Right lobe of liver (tissue), 6 donors: ENCODE data around the gene TC2N. TPM values are rescaled to one million over a fixed set of nuclear protein-coding genes. Genes with fewer than 3 reads are reported as not detected.

Experiments used
- ATAC-seq, 4 donors: fragments of 200-7000 bp; cut with Tn5 transposase; one replicate each; pipeline ENCODE4 v1.9.1; 2020; ENCODE audit warnings: mild to moderate bottlenecking in 4 of 4, moderate library complexity in 4 of 4
- DNase-seq, 3 donors: peaks; one replicate each; pipeline ENCODE4 v3.0.0-alpha.2; 2020
- H3K27ac ChIP-seq, 3 donors: fragments of 200-600 bp; one replicate each; pipeline ENCODE4 v1.8.0; 2022
- H3K27me3 ChIP-seq, 2 donors: fragments of 200-600 bp; one replicate each; pipeline ENCODE4 v1.8.0; 2022
- H3K36me3 ChIP-seq, 4 donors: fragments of 200-600 bp; sonication (generic) in 1 of 4; one replicate each; pipeline versions ENCODE4 v1.5.1 to v1.8.0; 2017 to 2022; ENCODE audit warnings: control low read depth in 1 of 4
- H3K4me1 ChIP-seq, 4 donors: fragments of 200-600 bp; sonication (generic) in 1 of 4; one replicate each; pipeline versions ENCODE4 v1.5.1 to v1.8.0; 2017 to 2022; ENCODE audit warnings: control low read depth in 1 of 4
- H3K4me3 ChIP-seq, 3 donors: fragments of 200-600 bp; one replicate each; pipeline ENCODE4 v1.8.0; 2022
- H3K9me3 ChIP-seq, 4 donors: fragments of 200-600 bp; sonication (generic) in 1 of 4; one replicate each; pipeline versions ENCODE4 v1.5.1 to v1.8.0; 2017 to 2022; ENCODE audit warnings: control low read depth in 1 of 4
- POLR2A ChIP-seq: fragments of 450-650 bp; IDR thresholded peaks from one replicate; pipeline ENCODE4 v1.6.1; 2017; ENCODE audit warnings: antibody characterized with exemption, mild to moderate bottlenecking
- WGBS: methylation state at CpG from one replicate; pipeline ENCODE4 v1.1.6; 2018; ENCODE audit warnings: low coverage, low lambda C conversion rate; ENCODE audit not compliant: insufficient coverage; ENCODE audit errors: missing lambda C conversion rate; 5-methylcytosine and 5-hydroxymethylcytosine counted together
- intact Hi-C, 2 donors: fragments of 100-400 bp; cut with DNase I; formaldehyde crosslinking; loops; one replicate each; pipeline versions ENCODE4 v1.11.2 to v1.14.1; 2022
- total RNA-seq, 6 experiments: library from RNA; depleted of rRNA in 2 of 6; stranded (reverse); fragments of >200 nt in 2 of 6; fragmentation: NEBNext Ultra II Directional in 3 of 6; extraction: Animal tissue kit (Norgen Biotek cat#: 25700) in 3 of 6; gene quantifications; one replicate each; pipeline versions ENCODE4 v1.1.0 to v1.2.4, GENCODE V29; 2016 to 2023
- TF ChIP-seq, protein P1 (sequence below), 4 donors: fragments of 200-600 bp in 3 of 4; fragments of 450-650 bp in 1 of 4; IDR thresholded peaks; one replicate each; pipeline versions ENCODE4 v1.5.1 to v1.8.0; 2016 to 2022; ENCODE audit warnings: antibody characterized with exemption in 4 of 4, mild to moderate bottlenecking in 2 of 4
- donor health status: DM: no; HTN: yes; CAD: no.
- donor health status: DM: no; HTN: no; CAD: no.
- donor health status: DM: no; HTN: no; CAD: no.
- donor health status: DM: no; HTN: yes; CAD: no.
- donor health status: DM: no; HTN: yes; CAD: no.

Gene TC2N
- total RNA-seq, 6 experiments from 2014 or later: 1.0 to 6.5 (median 4.3) TPM

DNA sequence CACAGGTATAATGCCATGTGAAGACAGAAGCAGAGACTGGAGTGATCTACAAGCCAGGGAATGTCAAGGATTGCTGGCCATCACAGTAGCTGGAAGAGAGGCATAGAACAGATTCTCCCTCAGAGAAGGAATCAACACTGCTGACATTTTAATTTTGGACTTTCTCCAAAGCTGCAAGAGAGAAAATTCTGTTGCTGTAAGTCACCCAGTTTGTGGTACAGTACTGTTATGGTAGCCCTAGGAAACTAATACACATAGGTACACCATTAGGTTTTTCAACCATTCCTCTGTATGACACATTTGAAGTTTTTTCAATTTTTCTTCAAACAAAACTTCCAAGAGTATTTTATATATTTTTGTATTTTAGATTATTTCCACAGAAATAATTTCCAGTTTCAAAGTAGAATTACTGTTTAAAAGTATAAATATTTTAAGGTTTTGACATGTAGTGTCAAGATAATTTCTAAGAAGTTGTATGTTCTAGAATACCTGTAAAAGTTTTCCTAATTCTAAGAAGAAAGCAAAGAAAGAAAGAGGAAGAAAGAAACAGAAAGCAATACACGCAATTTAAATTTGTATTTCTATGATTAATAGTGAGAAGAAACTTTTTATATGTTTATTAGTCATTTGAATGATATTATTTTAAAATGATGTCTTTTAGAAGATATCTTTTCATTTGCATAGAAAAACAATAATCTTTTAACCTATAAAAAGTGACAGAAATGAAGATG, 70.6 kb downstream of the TC2N start:
- Histone ChIP-seq H3K27ac (no peak overlapping the region), H3K36me3 (no peaks in the 10 kb centered on the region), H3K27me3 (no peaks in the 10 kb centered on the region), H3K9me3 (no peaks in the 10 kb centered on the region), H3K4me3 (no peak overlapping the region), H3K4me1 (no peaks in the 10 kb centered on the region)
- DNase-seq (no peak), ATAC-seq (no peak)
- intact Hi-C loops: no loop called here
- WGBS: 67% methylated on average over 1 of the region's 1 CpG
- TF ChIP-seq POLR2A: no peak

DNA sequence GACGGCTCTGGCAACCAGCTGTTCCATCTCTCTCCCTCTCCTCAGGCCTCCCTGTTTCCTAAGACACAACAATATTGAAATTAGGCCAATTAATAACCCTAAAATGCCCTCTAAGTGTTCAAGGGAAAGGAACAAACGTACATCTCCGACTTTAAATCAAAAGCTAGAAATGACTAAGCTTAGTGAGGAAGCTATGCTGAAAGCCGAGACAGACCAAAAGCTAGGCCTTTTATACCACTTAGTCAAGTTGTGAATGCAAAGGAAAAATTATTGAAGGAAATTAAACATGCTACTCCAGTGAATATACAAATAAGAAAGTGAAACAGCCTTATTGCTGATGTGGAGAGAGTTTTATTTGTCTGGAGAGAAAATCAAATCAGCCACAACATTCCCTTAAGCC, 73.6 kb downstream of the TC2N start:
- no peak overlapping the region for H3K27ac ChIP-seq
- no peak overlapping the region for H3K4me3 ChIP-seq
- no peaks in the 10 kb centered on the region for H3K27me3 ChIP-seq
- H3K36me3 ChIP-seq: no peaks in the 10 kb centered on the region
- ATAC-seq (no peak), DNase-seq (no peak)
- no peak for TF ChIP-seq POLR2A
- TF ChIP-seq, protein P1, sequence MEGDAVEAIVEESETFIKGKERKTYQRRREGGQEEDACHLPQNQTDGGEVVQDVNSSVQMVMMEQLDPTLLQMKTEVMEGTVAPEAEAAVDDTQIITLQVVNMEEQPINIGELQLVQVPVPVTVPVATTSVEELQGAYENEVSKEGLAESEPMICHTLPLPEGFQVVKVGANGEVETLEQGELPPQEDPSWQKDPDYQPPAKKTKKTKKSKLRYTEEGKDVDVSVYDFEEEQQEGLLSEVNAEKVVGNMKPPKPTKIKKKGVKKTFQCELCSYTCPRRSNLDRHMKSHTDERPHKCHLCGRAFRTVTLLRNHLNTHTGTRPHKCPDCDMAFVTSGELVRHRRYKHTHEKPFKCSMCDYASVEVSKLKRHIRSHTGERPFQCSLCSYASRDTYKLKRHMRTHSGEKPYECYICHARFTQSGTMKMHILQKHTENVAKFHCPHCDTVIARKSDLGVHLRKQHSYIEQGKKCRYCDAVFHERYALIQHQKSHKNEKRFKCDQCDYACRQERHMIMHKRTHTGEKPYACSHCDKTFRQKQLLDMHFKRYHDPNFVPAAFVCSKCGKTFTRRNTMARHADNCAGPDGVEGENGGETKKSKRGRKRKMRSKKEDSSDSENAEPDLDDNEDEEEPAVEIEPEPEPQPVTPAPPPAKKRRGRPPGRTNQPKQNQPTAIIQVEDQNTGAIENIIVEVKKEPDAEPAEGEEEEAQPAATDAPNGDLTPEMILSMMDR (IDR thresholded peaks at IDR 0.05): no peak
- no peaks in the 10 kb centered on the region for H3K4me1 ChIP-seq
- H3K9me3 ChIP-seq: no peaks in the 10 kb centered on the region
- intact Hi-C loops: no loop called here
- 71% methylated on average over 4 of the region's 4 CpGs for WGBS

DNA sequence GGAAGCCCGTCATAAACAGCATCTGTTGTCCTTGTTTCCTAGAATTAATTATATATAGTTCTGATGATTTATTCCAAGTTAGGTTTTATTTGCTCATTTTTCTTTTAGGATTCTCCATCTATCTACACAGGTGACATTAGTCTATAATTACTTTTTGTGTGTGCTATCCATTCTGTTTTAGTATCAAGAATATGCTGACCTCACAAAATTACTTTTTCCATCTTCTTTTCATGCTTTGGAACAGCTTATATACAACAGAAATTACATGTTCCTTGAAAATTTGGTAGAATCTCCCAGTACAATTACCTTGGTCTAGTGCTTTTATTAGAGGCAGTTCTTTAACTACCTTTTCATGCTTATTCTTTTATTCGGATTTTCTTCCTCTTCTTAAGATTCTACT, 81.1 kb downstream of the TC2N start:
- no peaks in the 10 kb centered on the region for H3K27me3 ChIP-seq
- DNase-seq (no peak), ATAC-seq (no peak)
- H3K27ac ChIP-seq: no peak overlapping the region
- H3K9me3 ChIP-seq: no peaks in the 10 kb centered on the region
- no peak overlapping the region for H3K4me3 ChIP-seq
- intact Hi-C loops: no loop called here
- no peaks in the 10 kb centered on the region for H3K36me3 ChIP-seq
- TF ChIP-seq POLR2A: no peak
- TF ChIP-seq, protein P1 (IDR thresholded peaks at IDR 0.05): no peak
- 91% methylated on average over 2 of the region's 2 CpGs for WGBS
- H3K4me1 ChIP-seq: peaks cover 0 to under 1% (median 0%) of the 10 kb centered on the region in 4 donors

DNA sequence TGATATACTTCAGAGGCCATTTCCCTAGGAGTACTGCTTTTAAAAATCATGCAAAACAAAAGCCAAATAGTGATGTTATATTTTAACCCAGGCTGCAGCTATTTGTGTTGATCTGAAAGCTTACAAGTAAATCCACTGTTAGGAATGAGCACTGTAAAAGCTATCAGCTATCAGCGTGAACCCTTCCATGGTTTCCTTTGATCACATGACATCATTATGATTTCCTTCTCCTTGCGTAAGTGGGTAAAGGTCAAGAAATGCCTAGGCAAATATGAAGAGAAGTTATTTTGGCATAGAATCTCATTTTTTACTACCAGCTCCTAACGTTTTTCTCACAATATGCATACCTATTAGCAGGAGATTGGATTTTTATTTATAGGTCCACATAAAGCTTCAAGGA, 86.9 kb downstream of the TC2N start:
- intact Hi-C loops: no loop called here
- Histone ChIP-seq H3K27me3 (no peaks in the 10 kb centered on the region), H3K9me3 (no peaks in the 10 kb centered on the region), H3K4me1 (peaks cover 0 to 12% (median 0%) of the 10 kb centered on the region in 4 donors), H3K4me3 (no peak overlapping the region), H3K27ac (peak overlapping the region in 1 of 3 donors; percentile 3), H3K36me3 (no peaks in the 10 kb centered on the region)
- TF ChIP-seq, protein P1 (IDR thresholded peaks at IDR 0.05): no peak
- TF ChIP-seq POLR2A: no peak
- no peak for DNase-seq
- 11% methylated on average over 3 of the region's 3 CpGs for WGBS
- peak; percentile 77 to 95 (median 86) for ATAC-seq

DNA sequence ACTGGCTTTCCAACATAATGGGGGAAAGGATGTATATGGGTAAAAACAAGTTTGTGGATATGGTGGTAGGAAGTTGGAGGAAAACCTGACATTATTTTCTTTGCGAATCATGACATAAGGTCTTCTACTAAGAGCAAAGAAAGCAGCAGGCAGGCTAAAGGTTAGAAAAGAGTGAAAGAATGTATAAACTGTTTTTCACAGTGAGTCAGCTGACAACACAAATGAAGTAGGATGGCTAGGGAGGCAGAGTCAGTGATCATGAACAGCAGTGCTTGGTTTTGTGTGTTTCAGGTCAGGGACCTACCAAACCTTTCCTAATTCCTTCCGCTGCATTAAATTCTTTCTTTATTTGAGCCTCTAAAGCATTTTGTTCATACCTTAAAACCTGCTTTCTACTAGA, 89.1 kb downstream of the TC2N start:
- 96% methylated on average over 2 of the region's 2 CpGs for WGBS
- no peak for ATAC-seq
- H3K4me1 ChIP-seq: peaks cover 0 to 12% (median 0%) of the 10 kb centered on the region in 4 donors
- intact Hi-C loops: no loop called here
- no peak for DNase-seq
- no peaks in the 10 kb centered on the region for H3K27me3 ChIP-seq
- no peaks in the 10 kb centered on the region for H3K36me3 ChIP-seq
- no peaks in the 10 kb centered on the region for H3K9me3 ChIP-seq
- no peak for TF ChIP-seq POLR2A
- TF ChIP-seq, protein P1 (IDR thresholded peaks at IDR 0.05): no peak
- no peak overlapping the region for H3K27ac ChIP-seq
- H3K4me3 ChIP-seq: no peak overlapping the region
